OCI-LY1 (cell line): ENCODE data around the gene ASF1B.
"Not testable (repeated sequence)": the region's sequence is repeated elsewhere in the genome, so short reads cannot be mapped to it uniquely, and the experiment has no call there.

Experiments
- H2AFZ ChIP-seq: fragments of 200-600 bp; sonication (generic), shearing (Covaris generic); 2 replicates; pipeline ENCODE4 v1.6.0; 2014; ENCODE audit warnings: antibody characterized with exemption, mild to moderate bottlenecking, low read length
- H3F3A ChIP-seq: fragments of 200-600 bp; sonication (generic), shearing (Covaris generic); 2 replicates; pipeline ENCODE4 v1.6.0; 2014; ENCODE audit warnings: mild to moderate bottlenecking, antibody characterized with exemption, low read length, moderate library complexity; ENCODE audit not compliant: insufficient read depth
- H3K27ac ChIP-seq: fragments of 200-600 bp; sonication (generic); 2 replicates; pipeline ENCODE4 v1.5.1; 2014; ENCODE audit warnings: low read length, mixed run types, mild to moderate bottlenecking, low read depth; ENCODE audit not compliant: poor library complexity, severe bottlenecking
- H3K27me3 ChIP-seq: fragments of 200-600 bp; sonication (generic); 2 replicates; pipeline ENCODE4 v1.6.0; 2014; ENCODE audit warnings: antibody characterized with exemption, mild to moderate bottlenecking, low read length, moderate library complexity; ENCODE audit not compliant: insufficient read depth
- H3K36me3 ChIP-seq: fragments of 200-600 bp; sonication (generic); 2 replicates; pipeline ENCODE4 v1.6.1; 2014; ENCODE audit warnings: mild to moderate bottlenecking, antibody characterized with exemption, low read length, moderate library complexity, mixed read lengths; ENCODE audit not compliant: insufficient read depth
- H3K4me1 ChIP-seq: fragments of 200-600 bp; sonication (generic); 2 replicates; pipeline ENCODE4 v1.5.1; 2014; ENCODE audit warnings: mild to moderate bottlenecking, low read length, moderate library complexity; ENCODE audit not compliant: insufficient read depth, severe bottlenecking
- H3K4me2 ChIP-seq: fragments of 200-600 bp; sonication (generic), shearing (Covaris generic); 2 replicates; pipeline ENCODE4 v1.6.1; 2014; ENCODE audit warnings: low read length
- H3K4me3 ChIP-seq: fragments of 200-600 bp; sonication (generic); 2 replicates; pipeline ENCODE4 v1.5.1; 2014; ENCODE audit warnings: low read length, low read depth, mild to moderate bottlenecking, mixed read lengths; ENCODE audit not compliant: poor library complexity, severe bottlenecking
- H3K79me2 ChIP-seq: fragments of 200-600 bp; shearing (Covaris generic); 2 replicates; pipeline ENCODE4 v1.6.1; 2016; ENCODE audit warnings: mixed run types, low read length, mixed read lengths; ENCODE audit not compliant: insufficient read depth
- H3K9ac ChIP-seq: fragments of 200-600 bp; sonication (generic), shearing (Covaris generic); 2 replicates; pipeline ENCODE4 v1.6.1; 2014; ENCODE audit warnings: mild to moderate bottlenecking, low read length, mixed read lengths
- H3K9me2 ChIP-seq: fragments of 200-600 bp; sonication (generic), shearing (Covaris generic); 2 replicates; pipeline ENCODE4 v1.6.1; 2014; ENCODE audit warnings: low read depth, mild to moderate bottlenecking, low read length, mixed read lengths
- H3K9me3 ChIP-seq: fragments of 200-600 bp; shearing (Covaris generic); 2 replicates; pipeline ENCODE4 v1.6.1; 2014; ENCODE audit warnings: low read length, mixed read lengths
- H4K20me1 ChIP-seq: fragments of 200-600 bp; sonication (generic), shearing (Covaris generic); 2 replicates; pipeline ENCODE4 v1.6.0; 2016; ENCODE audit warnings: mild to moderate bottlenecking, low read length; ENCODE audit not compliant: insufficient read depth
- CTCF ChIP-seq: fragments of 200-600 bp; sonication (generic), shearing (Covaris generic); IDR thresholded peaks from 2 replicates; pipeline ENCODE4 v1.5.1; 2017; ENCODE audit warnings: mild to moderate bottlenecking, antibody characterized with exemption, low read length, moderate library complexity, mixed read lengths
- EZH2 ChIP-seq: fragments of 200-600 bp; sonication (generic), shearing (Covaris generic); IDR thresholded peaks from 2 replicates; pipeline ENCODE4 v1.8.0; 2017; ENCODE audit warnings: borderline replicate concordance, mixed run types, mild to moderate bottlenecking, antibody characterized with exemption, low read length, moderate library complexity, mixed read lengths

Gene ASF1B

GRCh38 chr19:14136509-14137281, at the start of gene ASF1B:
ASF1B (minus strand) TSS chr19:14136589; CDS start chr19:14136456, 133 bp downstream.
- TF ChIP-seq EZH2 (no peak), CTCF (peak; percentile 70)
- peak within 1 kb of the TSS; percentile 88 for H3K9ac ChIP-seq
- H3F3A ChIP-seq = no peaks in the 10 kb centered on the region
- no peaks in the 10 kb centered on the region for H3K27me3 ChIP-seq
- H4K20me1 ChIP-seq = no peaks in the 10 kb centered on the region
- H3K9me2 ChIP-seq = no peaks in the 10 kb centered on the region
- peak within 1 kb of the TSS; percentile 63 for H3K27ac ChIP-seq
- H3K36me3 ChIP-seq = peaks cover 20% of the 10 kb centered on the region
- peaks cover 19% of the 10 kb centered on the region for H3K79me2 ChIP-seq
- no peak within 1 kb of the TSS for H2AFZ ChIP-seq
- peaks cover 31% of the 10 kb centered on the region for H3K4me1 ChIP-seq
- H3K9me3 ChIP-seq = no peaks in the 10 kb centered on the region
- H3K4me2 ChIP-seq = peak within 1 kb of the TSS; percentile 97
- peak within 1 kb of the TSS; percentile 85 for H3K4me3 ChIP-seq

GRCh38 chr19:14185691-14186090, 49.3 kb upstream of the ASF1B start:
- H2AFZ ChIP-seq, H4K20me1 ChIP-seq, H3K79me2 ChIP-seq, H3K4me3 ChIP-seq, H3K9me3 ChIP-seq, H3K36me3 ChIP-seq, H3K4me1 ChIP-seq, H3K9ac ChIP-seq, H3K4me2 ChIP-seq, H3F3A ChIP-seq, H3K27me3 ChIP-seq, H3K27ac ChIP-seq, H3K9me2 ChIP-seq: not testable (repeated sequence)

- no peaks in the 10 kb centered on the region for H3K9me3 ChIP-seq
- no peaks in the 10 kb centered on the region for H3F3A ChIP-seq
- no peak overlapping the region for H3K4me3 ChIP-seq
- no peak overlapping the region for H3K4me2 ChIP-seq
- no peaks in the 10 kb centered on the region for H3K36me3 ChIP-seq
- peaks cover 4% of the 10 kb centered on the region; the same call in 1 of the 2 replicates for H3K27me3 ChIP-seq
- TF ChIP-seq CTCF = no peak
- TF ChIP-seq EZH2 = no peak
- no peak overlapping the region for H2AFZ ChIP-seq
- H3K4me1 ChIP-seq = no peaks in the 10 kb centered on the region
- H3K27ac ChIP-seq = no peak overlapping the region
- no peaks in the 10 kb centered on the region for H3K9me2 ChIP-seq
- H4K20me1 ChIP-seq = no peaks in the 10 kb centered on the region
- no peaks in the 10 kb centered on the region for H3K79me2 ChIP-seq
- H3K9ac ChIP-seq = no peak overlapping the region
Measured at GRCh38 chr19:14185158-14185557, 48.8 kb upstream of the ASF1B start.
